Neural progenitor cell (in vitro differentiated cells): ENCODE results near the gene RNASEH2C. TPM values are rescaled to one million over a fixed set of nuclear protein-coding genes. Genes with fewer than 3 reads are reported as not detected.
"Not testable (repeated sequence)": the region's sequence is repeated elsewhere in the genome, so short reads cannot be mapped to it uniquely, and the experiment has no call there.

Experiments used
- DNase-seq: peaks from one replicate; pipeline ENCODE4 v3.0.0-alpha.2; 2016; ENCODE audit warnings: low spot score
- H2AFZ ChIP-seq: fragments of 200-600 bp; sonication (generic); replicated peaks from 2 replicates; pipeline ENCODE4 v1.6.1; 2016; ENCODE audit warnings: antibody characterized with exemption
- H3F3A ChIP-seq: fragments of 200-600 bp; sonication (generic); 2 replicates; pipeline ENCODE4 v1.6.1; 2016; ENCODE audit warnings: antibody characterized with exemption, low read depth
- H3K27ac ChIP-seq: fragments of 200-600 bp; sonication (generic); 2 replicates; pipeline ENCODE4 v1.5.1; 2016; ENCODE audit warnings: mild to moderate bottlenecking
- H3K27me3 ChIP-seq: fragments of 200-600 bp; sonication (generic); 2 replicates; pipeline ENCODE4 v1.6.1; 2016; ENCODE audit warnings: mild to moderate bottlenecking, moderate library complexity
- H3K36me3 ChIP-seq: fragments of 200-600 bp; sonication (generic); 2 replicates; pipeline ENCODE4 v1.5.1; 2016
- H3K4me1 ChIP-seq: fragments of 200-600 bp; sonication (generic); 2 replicates; pipeline ENCODE4 v1.6.1; 2016; ENCODE audit warnings: mixed run types
- H3K4me2 ChIP-seq: fragments of 200-600 bp; sonication (generic); 2 replicates; pipeline ENCODE4 v1.6.1; 2016
- H3K4me3 ChIP-seq: fragments of 200-600 bp; sonication (generic); 2 replicates; pipeline ENCODE4 v1.5.1; 2016
- H3K79me2 ChIP-seq: fragments of 200-600 bp; sonication (generic); 2 replicates; pipeline ENCODE4 v1.6.1; 2016; ENCODE audit warnings: low read depth
- H3K9ac ChIP-seq: fragments of 200-600 bp; sonication (generic); 2 replicates; pipeline ENCODE4 v1.6.1; 2016
- H3K9me3 ChIP-seq: fragments of 200-600 bp; sonication (generic); 2 replicates; pipeline ENCODE4 v1.5.1; 2016; ENCODE audit warnings: low read depth
- H4K20me1 ChIP-seq: fragments of 200-600 bp; sonication (generic); 2 replicates; pipeline ENCODE4 v1.6.1; 2016; ENCODE audit warnings: low read depth
- H3K27ac Mint-ChIP-seq: 3 replicates; pipeline ENCODE4 v1.8.0; 2021; ENCODE audit warnings: mixed read lengths
- H3K27me3 Mint-ChIP-seq: 2 replicates; pipeline ENCODE4 v1.8.0; 2022; ENCODE audit warnings: low read depth, mild to moderate bottlenecking, inconsistent platforms, moderate library complexity, mixed read lengths; ENCODE audit not compliant: insufficient read depth
- H3K36me3 Mint-ChIP-seq: 3 replicates; pipeline ENCODE4 v1.8.0; 2021; ENCODE audit warnings: mixed read lengths
- H3K4me1 Mint-ChIP-seq: 3 replicates; pipeline ENCODE4 v1.8.0; 2021; ENCODE audit warnings: mixed read lengths
- H3K4me3 Mint-ChIP-seq: 3 replicates; pipeline ENCODE4 v1.8.0; 2021; ENCODE audit warnings: mild to moderate bottlenecking, moderate library complexity, mixed read lengths
- H3K9me3 Mint-ChIP-seq: 3 replicates; pipeline ENCODE4 v1.8.0; 2020; ENCODE audit warnings: mixed read lengths
- CTCF ChIP-seq: fragments of 200-600 bp; sonication (generic); IDR thresholded peaks from 2 replicates; pipeline ENCODE4 v1.5.1; 2017; ENCODE audit warnings: antibody characterized with exemption, mild to moderate bottlenecking
- EZH2 ChIP-seq: fragments of 200-600 bp; sonication (generic); IDR thresholded peaks from 2 replicates; pipeline ENCODE4 v1.6.1; 2017; ENCODE audit warnings: antibody characterized with exemption, mild to moderate bottlenecking, moderate library complexity
- EZH2phosphoT487 ChIP-seq: fragments of 200-600 bp; sonication (generic); IDR thresholded peaks from 2 replicates; pipeline ENCODE4 v1.6.1; 2017; ENCODE audit warnings: antibody characterized with exemption
- total RNA-seq: library from RNA; depleted of rRNA; stranded (reverse); fragments of >200 nt; gene quantifications from 2 replicates; pipeline ENCODE4 v1.2.3, GENCODE V29; 2015; ENCODE audit warnings: low replicate concordance

The RNASEH2C gene
- total RNA-seq, 1 donor from 2014 or later: 23.4 TPM

- Histone ChIP-seq H3K36me3 (no peaks in the 10 kb centered on the region), H3K27me3 (no peaks in the 10 kb centered on the region), H3F3A (no peaks in the 10 kb centered on the region), H3K9ac (no peak overlapping the region), H3K27ac (no peak overlapping the region), H3K4me2 (no peak overlapping the region), H3K79me2 (no peaks in the 10 kb centered on the region), H3K4me1 (no peaks in the 10 kb centered on the region), H3K4me3 (no peak overlapping the region), H3K9me3 (no peaks in the 10 kb centered on the region), H4K20me1 (no peaks in the 10 kb centered on the region), H2AFZ (no peak overlapping the region)
- Mint-ChIP-seq H3K27me3 (peaks cover 5% of the 10 kb centered on the region), H3K4me1 (no peaks in the 10 kb centered on the region), H3K4me3 (no peak overlapping the region), H3K9me3 (peaks cover 5% of the 10 kb centered on the region), H3K27ac (no peak overlapping the region), H3K36me3 (no peaks in the 10 kb centered on the region)
- DNase-seq: no peak
- TF ChIP-seq EZH2: no peak
- no peak for TF ChIP-seq CTCF
- TF ChIP-seq EZH2phosphoT487: no peak
Measured at GRCh38 chr11:65764434-65764833, 43.8 kb upstream of the RNASEH2C start.

GRCh38 chr11:65762816-65763215, 42.2 kb upstream of the RNASEH2C start:
- not testable (repeated sequence) for H3K9ac ChIP-seq, H3K4me3 Mint-ChIP-seq, H3K9me3 ChIP-seq, H3K27ac ChIP-seq, H3K4me3 ChIP-seq, H3K36me3 Mint-ChIP-seq, H3K79me2 ChIP-seq, H3K9me3 Mint-ChIP-seq, H3K27ac Mint-ChIP-seq, H4K20me1 ChIP-seq, H2AFZ ChIP-seq, H3K4me1 ChIP-seq, DNase-seq, H3K4me1 Mint-ChIP-seq, H3F3A ChIP-seq, H3K27me3 ChIP-seq, H3K27me3 Mint-ChIP-seq, H3K4me2 ChIP-seq, H3K36me3 ChIP-seq

- not testable (repeated sequence) for H3K4me2 ChIP-seq, DNase-seq, H3K27ac Mint-ChIP-seq, H3K27me3 Mint-ChIP-seq, H3K9ac ChIP-seq, H3K79me2 ChIP-seq, H3K4me3 Mint-ChIP-seq, H3K9me3 ChIP-seq, H2AFZ ChIP-seq, H3K4me1 Mint-ChIP-seq, H3K27me3 ChIP-seq, H3K4me1 ChIP-seq, H3K36me3 ChIP-seq, H3K27ac ChIP-seq, H3K36me3 Mint-ChIP-seq, H3F3A ChIP-seq, H3K4me3 ChIP-seq, H4K20me1 ChIP-seq
- H3K9me3 Mint-ChIP-seq: peaks cover 14% of the 10 kb centered on the region
Measured at GRCh38 chr11:65762169-65762568, 41.6 kb upstream of the RNASEH2C start.

- Histone ChIP-seq H3K27ac (no peak overlapping the region), H3K4me1 (no peaks in the 10 kb centered on the region), H3K79me2 (no peaks in the 10 kb centered on the region), H3K9ac (no peak overlapping the region), H3K4me3 (no peak overlapping the region), H3K9me3 (peaks cover 9% of the 10 kb centered on the region), H4K20me1 (no peaks in the 10 kb centered on the region), H3K36me3 (no peaks in the 10 kb centered on the region), H3K27me3 (peaks cover 39% of the 10 kb centered on the region), H3F3A (no peaks in the 10 kb centered on the region), H3K4me2 (no peak overlapping the region), H2AFZ (no peak overlapping the region)
- no peak overlapping the region for H3K27ac Mint-ChIP-seq
- TF ChIP-seq EZH2: no peak
- no peak for TF ChIP-seq EZH2phosphoT487
- no peak for TF ChIP-seq CTCF
- H3K27me3 Mint-ChIP-seq: peaks cover 11% of the 10 kb centered on the region
- no peak for DNase-seq
- H3K4me3 Mint-ChIP-seq: no peak overlapping the region
- H3K9me3 Mint-ChIP-seq: peaks cover 16% of the 10 kb centered on the region
- no peaks in the 10 kb centered on the region for H3K36me3 Mint-ChIP-seq
- H3K4me1 Mint-ChIP-seq: no peaks in the 10 kb centered on the region
Measured at GRCh38 chr11:65745049-65745448, 24.5 kb upstream of the RNASEH2C start.
